Anterior cingulate cortex (tissue), 58 donors: ENCODE results near the gene ALDH1A2.
"Not testable (repeated sequence)": the region's sequence is repeated elsewhere in the genome, so short reads cannot be mapped to it uniquely, and the experiment has no call there.

Experiments
- DNase-seq, 58 donors: peaks; one replicate each; lab custom pipeline; 2025; lab: John Stamatoyannopoulos, UW

Gene ALDH1A2

GRCh38 chr15:58003810-58004209 lies 61.7 kb downstream of the ALDH1A2 start:
- no peak for DNase-seq

- no peak for DNase-seq
Observed at GRCh38 chr15:58002338-58003126, 63.0 kb downstream of the ALDH1A2 start.

DNA sequence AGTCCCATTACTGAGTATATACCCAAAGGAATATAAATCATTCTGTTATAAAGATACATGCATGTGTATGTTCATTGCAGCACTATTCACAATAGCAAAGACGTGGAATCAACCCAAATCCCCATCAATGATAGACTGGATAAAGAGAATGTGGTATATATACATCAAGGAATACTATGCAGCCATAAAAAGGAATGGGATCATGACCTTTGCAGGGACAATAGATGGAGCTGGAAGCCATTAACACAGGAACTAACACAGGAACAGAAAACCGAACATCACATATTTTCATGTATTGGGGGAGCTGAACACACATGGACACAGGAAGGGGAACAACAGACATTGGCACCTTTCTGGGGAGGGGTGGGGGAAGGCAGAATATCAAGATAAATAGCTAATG lies 65.8 kb downstream of the ALDH1A2 start:
- DNase-seq, result not testable (repeated sequence)

DNA sequence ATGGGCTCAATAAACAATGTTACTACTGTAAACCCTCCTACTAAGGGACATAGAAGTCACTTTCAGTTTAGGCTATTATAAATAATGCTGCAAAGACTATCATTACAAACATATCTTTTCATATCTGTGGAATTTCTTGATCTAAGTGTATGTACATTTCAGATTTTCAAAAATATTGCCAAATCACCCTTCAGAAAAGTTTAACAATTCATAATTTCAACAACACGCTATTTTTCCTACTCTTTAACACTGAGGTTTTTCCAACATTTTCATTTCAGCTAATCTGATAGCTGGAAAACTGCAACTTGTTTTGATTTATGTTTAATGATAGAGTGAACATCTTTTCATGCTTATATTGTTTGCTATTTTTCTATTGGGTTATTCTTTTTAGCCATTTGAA lies 69.0 kb downstream of the ALDH1A2 start:
- DNase-seq, result no peak

DNA sequence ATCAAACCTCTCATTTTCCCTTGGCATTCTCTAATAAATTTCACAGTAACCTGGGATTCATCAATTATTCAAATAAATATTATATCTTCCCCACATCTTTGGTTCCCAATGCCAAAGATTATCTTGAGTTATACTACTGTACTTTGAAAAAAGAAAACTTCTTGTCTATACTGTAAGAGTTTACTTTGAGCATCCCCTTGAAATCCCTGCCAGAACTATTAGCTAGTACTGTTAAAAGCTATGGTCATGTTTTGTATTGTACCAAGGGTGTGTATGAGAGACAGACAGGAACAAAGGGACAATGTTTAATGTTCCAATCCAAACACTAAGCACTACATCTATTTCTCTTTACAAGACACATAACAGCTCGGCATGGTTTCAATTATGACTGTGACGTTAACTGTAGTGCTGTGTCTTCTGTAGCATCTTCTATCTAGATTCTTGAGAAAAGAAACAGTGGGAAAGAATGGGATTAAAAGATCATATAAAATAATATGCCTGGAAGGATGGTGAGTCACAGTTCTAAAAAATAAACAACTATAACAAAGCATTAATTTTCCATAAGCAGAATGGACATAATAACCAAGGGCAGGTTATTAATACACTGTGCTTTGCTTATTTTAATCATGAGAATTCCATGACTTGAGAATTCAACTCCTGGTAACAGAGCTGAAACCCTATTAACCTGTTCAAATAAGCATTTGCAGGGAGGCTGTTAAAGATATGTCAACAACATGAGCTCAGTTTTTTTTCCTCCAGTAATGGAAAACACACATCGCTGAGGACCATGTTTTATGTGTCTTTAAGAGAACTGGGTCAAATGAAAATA lies 71.1 kb downstream of the ALDH1A2 start:
- DNase-seq, result no peak

DNA sequence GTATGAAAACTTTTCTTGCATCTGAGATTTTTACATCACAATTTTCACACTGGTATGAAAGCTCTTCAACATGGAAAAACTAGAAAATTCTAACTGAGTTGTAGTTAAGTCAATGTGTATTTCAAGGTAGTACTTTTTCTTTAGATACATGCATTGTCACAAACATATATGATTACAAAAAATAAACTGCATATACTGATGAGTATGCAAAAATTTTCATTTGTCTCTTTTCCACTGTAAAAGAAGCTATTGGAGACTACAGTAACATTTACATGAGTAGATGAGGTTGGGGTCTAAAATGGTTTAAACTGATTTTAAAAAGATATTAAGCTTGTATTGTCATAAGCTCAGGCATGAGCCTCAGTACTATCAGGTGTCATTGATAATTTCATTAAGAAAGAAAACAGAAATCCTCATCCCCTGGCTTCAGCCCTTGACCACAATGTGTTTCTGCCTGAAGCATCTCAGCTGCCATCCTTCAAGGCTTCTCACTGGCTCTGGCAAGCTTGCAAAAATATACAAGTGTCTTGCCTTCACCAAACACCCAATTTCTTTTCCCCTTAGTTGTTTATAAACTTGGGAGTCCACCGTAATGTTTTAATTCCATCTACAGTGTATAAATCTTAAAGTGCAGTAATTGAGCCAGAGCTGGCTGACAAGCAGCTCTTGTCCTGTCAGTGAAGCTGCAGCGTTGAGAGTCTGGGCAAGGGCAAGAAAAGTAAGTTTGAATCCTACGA lies 71.9 kb downstream of the ALDH1A2 start:
- no peak for DNase-seq

DNA sequence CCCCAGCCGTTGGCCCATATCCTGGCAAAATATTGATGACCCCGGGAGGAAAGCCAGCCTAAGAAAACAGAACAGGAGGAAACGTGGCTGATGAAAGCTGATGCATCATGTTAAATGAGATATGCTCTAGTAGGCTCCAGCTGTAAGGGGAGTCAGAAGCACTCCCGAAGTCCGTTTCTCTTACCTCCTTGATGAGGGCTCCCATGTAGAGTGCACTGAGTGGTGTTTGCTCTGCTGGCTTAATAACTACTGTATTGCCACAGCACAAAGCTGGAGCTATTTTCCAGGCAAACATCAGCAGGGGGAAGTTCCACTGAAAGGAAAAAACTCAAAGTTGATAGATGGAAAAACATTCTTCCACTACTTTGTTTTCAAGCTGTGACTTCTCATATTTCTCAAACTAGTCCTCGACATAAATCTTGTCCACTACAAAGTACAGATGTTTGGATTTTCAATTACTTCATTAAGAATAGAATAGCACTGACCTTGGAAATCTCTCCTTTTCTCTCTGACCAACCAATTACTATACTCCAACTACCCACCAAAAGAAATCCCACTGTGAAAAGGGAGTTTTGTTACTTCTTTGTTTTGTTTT lies 72.7 kb downstream of the ALDH1A2 start:
- DNase-seq, result no peak

DNA sequence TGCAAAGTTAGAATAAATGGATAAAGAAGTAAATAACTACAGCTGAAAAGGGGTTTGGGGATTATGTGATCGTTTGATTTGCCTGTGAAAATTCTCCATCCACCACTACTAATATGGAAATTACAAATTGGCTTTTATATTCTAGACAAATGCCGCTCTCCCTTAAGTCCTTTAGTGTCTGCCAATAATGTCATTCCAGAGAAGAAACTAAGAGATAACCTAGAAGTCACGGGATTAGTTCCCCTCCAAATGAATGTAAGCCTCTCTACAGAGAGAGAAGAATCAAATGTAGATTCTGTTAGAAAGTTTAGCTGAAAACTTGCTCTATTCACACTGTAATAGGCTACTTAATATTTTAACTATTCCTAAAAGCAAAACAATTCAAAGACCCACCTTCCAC lies 92.0 kb downstream of the ALDH1A2 start:
- no peak for DNase-seq

GRCh38 chr15:57972864-57973263 lies 92.6 kb downstream of the ALDH1A2 start:
- DNase-seq, result no peak

DNA sequence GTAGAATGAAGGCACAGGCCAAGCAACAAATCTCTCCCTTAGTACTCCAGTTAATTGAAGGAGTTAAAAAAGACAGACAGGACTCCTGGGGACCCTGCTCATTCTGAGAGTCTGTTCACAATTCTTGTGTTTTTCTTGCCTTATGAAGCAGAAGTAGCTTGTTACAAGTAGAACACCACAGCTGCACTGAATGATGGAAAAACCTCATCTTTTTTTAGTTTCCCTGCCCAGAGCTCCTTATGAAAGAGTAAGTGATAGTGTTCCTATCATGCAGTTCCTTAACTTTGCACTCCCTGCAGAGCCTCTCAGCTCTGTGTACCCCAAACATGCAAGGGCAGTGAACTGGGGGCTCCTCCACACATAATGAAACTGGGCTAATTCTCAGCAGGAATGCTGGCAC lies 95.5 kb downstream of the ALDH1A2 start:
- peak in 1 of 58 donors; percentile 0 for DNase-seq

DNA sequence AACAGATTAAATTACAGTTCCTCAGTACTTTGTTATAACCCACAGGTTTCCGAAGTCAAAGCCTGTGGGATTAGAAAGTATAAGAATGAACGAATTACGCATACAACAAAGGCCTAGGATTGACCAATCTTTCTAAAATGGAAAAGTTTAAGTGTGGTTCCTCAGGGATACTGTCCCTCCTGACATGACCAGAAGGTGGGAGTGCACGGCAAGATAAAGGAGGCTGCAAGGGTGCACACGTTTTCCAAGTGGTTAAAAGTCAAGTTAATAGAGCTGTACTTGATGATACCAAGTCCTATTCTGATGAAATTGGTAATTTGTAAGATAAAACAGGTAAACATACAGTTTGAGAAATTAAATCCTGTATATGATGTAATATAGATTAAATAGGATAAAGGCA lies 96.2 kb downstream of the ALDH1A2 start:
- no peak for DNase-seq

GRCh38 chr15:57962887-57963286 lies 102.6 kb downstream of the ALDH1A2 start:
- DNase-seq, result no peak

- no peak for DNase-seq
Observed at GRCh38 chr15:57961919-57962318, 103.6 kb downstream of the ALDH1A2 start.

- DNase-seq, result no peak
Observed at GRCh38 chr15:57957113-57957512, 108.4 kb downstream of the ALDH1A2 start.

DNA sequence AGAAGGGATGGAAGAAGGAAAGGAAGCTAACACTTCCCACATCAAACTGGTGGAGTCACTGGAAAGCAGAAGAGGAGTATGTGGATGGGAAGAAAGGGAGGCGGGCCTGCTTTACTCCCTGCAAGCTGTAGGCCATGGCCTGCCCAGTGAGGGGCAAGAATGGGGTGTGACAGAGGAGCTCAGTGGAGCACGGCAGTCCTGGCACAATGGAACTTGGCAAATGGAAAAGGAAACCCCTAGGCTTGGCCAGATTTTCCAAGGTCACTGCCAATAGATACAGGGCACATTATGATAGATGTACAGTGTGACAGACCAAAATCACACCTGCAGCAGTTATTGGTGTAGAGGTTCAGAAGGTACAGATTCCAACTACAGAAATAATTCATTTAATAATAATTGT lies 111.6 kb downstream of the ALDH1A2 start:
- no peak for DNase-seq

- DNase-seq, result no peak
Observed at GRCh38 chr15:57951328-57951932, 114.1 kb downstream of the ALDH1A2 start.

DNA sequence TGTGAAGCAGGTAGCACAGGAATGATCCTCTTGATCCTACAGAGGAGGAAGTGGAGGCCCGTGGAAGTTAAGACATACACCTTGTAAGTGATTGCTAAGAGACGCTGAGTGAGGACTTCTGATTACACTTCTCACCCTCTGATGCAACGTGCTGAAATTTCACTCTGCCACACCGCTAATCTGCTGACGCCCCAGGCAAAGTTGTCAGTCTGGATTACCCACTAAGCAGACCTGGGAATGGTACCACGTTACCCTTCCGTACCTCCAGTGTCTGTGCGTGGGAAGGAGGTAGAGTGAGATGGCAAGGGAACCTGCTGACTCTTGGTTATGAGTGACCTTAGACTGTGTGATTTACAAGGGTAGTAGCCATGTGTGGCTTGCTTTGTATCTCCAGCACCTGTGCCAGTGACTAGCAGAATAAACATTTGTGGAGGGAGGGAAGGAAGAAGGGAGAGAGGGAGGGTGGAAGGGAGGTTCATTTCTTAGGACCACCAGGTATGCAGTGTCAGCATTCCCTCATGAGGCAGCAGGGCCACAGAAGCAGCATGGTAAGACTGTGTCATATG lies 115.0 kb downstream of the ALDH1A2 start:
- no peak for DNase-seq

GRCh38 chr15:57949374-57949943 lies 116.1 kb downstream of the ALDH1A2 start:
- DNase-seq, result no peak
